Measurements from ENCODE around the gene RRP8.
A peak's percentile ranks its signal among the peaks of the same experiment; 100 is the strongest.

The RRP8 gene

DNA sequence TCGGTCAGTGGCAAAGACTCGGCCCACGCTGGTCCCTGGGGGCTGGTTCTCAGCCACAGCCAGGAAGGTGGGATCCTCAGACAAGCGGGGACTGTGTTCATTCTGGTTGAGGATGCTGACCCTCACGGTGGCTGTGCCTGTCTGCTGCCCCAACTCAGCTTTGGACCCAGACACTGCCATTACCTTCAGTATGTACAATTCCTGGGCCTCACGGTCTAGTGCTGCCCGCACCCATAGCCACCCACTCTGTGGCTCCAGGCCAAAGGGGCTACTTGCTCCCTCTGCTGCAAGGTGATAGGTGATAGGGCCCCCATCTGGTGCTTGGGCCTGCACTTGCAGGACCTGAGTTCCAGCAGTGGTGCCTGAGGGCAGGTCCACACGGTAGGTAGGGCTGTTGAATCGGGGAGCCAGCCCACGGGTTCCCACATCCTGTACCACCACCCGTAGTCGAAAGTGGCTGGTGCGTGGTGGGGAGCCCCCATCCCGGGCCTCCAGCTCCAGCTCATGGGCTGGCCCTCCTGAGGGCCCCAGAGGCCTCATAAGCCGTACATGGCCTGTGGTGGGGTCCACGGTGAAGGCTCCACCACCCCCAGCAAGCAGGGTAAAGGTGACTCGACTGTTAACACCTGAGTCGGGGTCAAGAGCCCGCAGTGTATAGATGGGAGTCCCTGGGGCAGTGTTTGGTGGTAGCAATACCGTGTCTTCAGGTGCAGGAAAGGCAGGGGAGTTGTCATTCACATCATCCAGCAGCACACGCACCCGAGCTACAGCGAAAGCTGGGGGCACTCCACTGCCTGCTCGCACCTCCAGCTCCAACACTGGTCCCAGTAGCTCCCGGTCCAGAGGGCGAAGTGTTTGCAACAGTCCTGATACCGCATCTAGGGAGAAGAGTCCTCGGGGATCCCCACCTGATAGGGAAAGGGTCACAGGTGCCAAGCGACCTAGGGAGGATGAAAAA is 29.0 kb upstream of the RRP8 start:
- no peak for DNase-seq (ENCODE audit: low spot score)

DNA sequence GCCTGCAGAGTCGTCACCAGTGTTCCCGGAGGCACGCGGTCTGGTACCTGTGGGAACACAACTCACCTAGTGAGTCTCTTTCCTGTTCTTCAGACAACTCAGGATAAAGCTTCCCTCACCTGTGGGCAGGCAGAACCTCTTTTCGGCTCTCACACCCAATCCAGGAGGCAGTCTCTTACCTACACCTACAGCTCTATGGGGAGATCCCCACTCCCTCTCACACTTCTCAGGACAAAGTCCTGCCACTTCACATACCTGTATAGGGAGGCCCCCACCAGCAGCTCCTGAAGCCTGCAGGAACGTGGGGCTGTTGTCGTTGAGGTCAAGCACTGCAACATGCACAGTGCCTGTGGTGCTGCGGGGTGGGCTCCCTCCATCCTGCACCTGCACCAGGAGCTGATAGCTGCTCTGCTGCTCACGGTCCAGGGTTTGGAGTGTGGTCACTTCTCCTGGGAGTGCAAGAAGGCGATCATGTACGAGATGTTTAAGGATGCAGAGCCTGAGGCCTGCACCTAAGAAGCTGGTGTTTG is 28.0 kb upstream of the RRP8 start:
- no peak for DNase-seq (ENCODE audit: low spot score)

DNA sequence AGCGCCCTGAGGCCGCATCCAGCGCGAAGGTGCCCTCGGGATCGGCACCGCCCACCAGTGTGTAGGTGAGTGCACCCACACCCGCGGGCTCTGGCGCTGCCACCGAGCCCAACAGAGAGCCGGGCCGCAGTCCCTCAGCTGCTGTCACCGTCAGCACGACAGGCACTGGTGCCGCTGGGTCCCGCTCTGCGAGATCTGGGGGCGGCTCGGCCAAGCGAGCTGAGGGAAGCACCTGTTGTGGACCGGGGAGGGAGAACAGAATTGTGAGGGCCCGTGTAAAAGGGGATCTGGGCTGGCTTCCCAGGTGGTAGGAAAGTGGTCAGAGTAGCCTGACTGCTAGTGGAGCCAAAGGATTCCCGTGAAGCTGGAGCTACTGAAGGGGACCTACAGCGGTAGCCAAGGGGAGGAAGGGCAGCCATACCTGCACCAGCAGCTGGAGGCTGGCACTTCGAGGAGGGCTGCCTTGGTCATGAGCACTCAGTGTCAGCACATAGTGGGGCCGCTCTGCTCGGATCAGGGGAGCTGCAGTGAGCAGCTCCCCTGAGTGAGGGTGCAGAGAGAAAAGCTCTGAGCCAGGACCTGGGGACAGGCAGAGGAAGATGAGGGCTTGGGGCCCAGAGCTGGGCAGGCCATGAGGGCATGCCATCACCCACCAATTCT is 27.3 kb upstream of the RRP8 start:
- no peak for DNase-seq (ENCODE audit: low spot score)

GRCh38 chr11:6629892-6630631 is 26.6 kb upstream of the RRP8 start:
- no peak for DNase-seq (ENCODE audit: low spot score)

DNA sequence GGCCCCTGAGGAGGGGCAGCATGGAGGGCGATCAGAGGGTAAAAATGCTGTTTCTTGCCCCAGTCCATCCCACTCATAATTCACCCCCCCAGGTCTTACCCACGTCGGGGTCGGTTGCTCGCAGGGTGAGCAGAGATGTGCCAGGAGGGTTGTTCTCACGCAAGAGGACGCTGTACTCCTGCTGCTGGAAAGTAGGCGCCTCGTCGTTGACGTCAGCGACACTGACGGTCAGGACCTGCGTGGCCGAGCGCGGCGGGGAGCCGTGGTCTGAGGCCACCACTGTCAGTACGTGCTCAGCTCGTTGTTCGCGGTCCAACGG is 26.1 kb upstream of the RRP8 start:
- no peak for DNase-seq (ENCODE audit: low spot score)

DNA sequence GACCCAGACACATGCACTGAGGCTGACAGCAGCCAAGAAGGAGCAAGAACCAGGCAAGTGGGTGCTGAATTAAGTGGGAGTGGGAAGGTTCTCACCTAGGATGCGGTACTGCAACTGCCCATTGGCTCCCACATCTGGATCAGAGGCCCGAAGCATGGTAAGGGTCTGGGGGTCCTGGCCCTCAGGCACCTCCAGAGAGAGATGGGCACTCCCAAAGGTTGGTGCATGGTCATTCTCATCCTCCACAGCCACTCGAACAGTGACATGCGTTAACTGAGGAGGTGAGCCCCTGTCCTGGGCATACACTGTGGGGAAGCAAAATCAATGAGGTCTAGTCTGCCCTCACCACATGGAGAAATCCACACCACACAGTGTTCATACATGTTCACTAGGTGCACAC is 25.1 kb upstream of the RRP8 start:
- no peak for DNase-seq (ENCODE audit: low spot score)

DNA sequence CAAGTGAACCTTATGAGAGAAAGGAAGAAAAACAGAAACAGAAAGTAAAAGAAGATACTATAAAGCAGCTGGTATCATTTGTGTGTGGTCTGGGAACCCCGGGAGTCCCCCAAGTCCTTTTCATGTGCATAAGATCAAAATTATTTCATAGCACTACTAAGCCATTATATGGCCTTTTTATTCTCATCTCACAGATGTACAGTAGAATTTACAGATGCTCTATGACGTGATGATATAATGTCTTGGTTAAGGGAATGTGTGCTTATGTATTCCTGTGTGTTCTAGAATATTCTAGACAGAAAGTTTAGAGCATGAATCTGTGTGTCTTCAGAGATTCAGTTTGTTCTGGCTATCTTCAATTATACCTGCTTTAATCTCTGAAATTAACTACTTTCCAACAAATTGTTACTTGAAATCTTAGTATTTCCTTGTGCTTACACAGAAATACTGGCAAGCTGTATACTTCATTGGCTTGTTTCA is 24.4 kb upstream of the RRP8 start:
- no peak for DNase-seq (ENCODE audit: low spot score)

DNA sequence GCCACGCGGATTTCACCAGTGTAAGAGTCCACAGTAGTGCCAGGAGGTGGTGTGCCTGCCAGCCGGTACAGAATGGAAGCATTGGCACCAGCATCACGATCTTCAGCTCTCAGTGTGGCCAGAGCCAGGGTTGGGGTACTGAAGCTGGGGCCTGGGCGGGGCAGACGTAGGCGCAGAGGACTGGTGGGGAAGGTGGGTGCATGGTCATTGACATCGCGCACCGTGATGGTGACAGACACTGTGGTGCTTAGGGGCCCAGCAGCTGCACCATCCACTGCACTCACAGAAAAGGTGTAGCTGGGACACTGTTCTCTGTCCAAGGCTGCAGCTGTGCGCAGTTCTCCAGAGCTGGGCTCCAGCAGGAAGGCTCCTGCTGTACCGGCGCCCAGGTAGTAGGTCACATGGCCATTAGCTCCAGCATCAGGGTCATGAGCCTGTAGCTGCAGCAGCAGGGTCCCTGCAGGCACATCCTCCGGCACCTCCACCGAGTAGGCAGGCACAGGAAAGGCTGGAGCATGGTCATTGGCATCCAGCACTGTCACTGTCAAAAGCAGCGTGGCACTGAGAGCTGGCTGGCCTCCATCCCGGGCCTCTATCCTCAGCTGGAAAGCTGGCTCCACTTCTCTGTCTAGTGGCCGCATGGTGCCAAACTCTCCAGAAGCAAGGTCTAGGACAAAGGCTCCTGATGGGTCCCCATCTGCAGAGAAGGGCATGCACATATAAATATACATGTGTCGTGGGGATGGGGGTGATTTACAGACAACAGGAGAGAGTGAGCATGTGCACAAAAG is 23.8 kb upstream of the RRP8 start:
- no peak for DNase-seq (ENCODE audit: low spot score)

GRCh38 chr11:6625832-6626420 is 22.5 kb upstream of the RRP8 start:
- no peak for DNase-seq (ENCODE audit: low spot score)

GRCh38 chr11:6625156-6625831 is 21.9 kb upstream of the RRP8 start:
- no peak for DNase-seq (ENCODE audit: low spot score)

- no peak for DNase-seq (ENCODE audit: low spot score)
Measured at GRCh38 chr11:6623391-6624363, 20.3 kb upstream of the RRP8 start.

DNA sequence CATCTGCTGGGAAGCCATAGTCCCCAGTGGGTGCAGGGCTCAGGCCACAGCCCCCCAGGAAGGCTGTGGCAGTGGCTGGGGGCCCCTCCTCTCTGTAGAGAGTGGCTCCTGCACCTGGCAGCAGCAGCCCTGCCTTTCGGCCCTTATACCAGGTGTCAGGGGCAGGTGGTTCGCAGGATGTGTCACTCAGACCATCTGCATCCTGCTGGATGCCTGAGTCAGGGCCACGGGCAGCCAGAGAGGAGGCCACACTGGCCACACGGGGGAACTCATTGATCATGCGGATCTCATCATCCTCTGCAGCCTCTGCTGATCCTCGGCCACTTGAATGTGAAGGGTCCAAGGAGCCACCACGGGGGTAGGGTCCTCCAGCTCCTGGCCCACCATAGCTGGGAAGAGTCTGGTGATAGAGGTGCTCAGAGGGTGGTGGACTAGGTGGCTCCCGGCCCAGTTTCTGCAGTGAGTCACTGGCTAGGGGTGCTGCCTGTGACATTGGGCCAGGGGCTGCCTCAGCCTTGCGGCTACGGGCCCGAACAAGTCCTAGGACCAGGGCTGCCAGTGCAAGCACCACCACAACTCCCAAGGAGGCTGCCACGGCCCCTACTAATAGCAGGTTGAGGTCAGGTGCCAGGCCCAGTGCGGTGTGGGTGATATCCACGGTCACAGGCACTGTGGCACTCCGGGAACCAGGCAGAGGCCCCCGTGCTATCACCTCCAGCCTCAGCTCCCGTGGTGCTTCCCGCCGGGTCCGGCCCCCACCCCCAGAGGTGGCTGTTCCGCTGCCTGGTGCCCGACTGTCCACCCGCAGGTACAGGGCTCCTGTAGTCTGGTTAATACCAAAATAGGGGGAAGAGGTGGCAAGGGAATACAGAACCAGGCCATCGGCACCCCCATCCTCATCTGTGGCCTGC is 19.1 kb upstream of the RRP8 start:
- no peak for DNase-seq (ENCODE audit: low spot score)

DNA sequence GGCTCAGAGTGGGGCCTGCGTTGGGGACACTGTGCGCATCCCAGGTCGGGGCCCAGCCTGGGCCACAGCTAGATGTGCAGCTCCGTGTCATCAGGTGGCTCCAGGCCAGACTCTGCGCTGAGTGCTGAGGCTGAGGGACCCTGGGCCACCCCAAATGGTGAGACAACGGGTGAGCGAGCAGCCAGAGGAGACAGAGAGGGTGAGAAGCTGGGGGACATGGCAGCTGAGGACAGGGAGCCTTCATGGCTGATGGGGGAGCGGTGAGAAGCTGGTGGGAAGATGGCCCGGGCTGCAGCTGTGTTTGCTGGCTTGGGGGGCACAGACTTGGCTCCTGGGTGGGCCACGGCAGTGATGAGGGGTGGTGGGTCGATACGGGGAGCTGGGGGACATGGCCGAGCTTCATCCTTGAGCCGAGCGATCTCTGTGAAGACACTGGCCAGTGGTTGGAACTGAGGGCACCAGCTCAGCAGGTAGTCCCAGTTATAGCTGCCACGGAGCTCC is 18.3 kb upstream of the RRP8 start:
- DNase-seq (ENCODE audit: low spot score): no peak

GRCh38 chr11:6620636-6621035 is 17.2 kb upstream of the RRP8 start:
- DNase-seq (ENCODE audit: low spot score): no peak

DNA sequence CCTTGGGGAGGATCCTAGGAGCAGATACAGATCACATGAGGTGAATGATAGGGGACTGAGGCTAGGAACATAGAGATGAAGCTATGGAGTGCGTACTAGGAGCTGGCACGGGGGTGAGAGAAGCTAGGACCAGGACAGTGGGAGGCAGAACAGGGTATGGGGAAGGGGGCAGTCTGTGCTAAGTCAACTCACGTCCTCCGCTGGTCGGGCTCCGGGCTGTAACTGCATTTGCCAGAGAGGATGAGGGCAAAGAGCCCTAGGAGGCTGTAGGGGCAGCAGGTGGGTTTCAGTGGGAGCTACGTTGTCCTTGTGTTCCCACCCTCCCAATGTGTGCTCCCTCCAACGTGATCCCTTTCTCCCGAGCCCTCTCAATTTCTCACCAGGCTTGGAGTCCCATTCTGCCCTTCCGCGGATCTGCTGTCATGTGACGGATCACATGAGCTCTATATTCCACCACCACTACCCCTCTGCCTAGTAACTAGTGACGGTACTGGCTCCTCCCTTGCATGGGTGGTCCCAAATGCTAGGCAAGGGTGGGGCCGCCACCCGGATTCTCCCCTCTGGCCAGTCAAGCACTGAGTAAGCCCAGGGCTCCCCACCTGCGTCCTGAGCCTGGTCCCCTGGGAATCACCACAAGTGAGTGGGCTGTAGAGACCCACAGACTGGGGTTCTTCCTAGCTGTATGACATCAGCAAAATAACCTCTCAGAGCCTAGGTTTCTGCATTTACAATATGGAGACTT is 15.8 kb upstream of the RRP8 start, which contains the start of gene TPP1:
Gene TPP1, minus strand, starts transcription at position 419 of the 742 bp plus-strand sequence. Its CDS starts 22 bp downstream, at position 397.
- peak; percentile 95 for DNase-seq (ENCODE audit: low spot score)

DNA sequence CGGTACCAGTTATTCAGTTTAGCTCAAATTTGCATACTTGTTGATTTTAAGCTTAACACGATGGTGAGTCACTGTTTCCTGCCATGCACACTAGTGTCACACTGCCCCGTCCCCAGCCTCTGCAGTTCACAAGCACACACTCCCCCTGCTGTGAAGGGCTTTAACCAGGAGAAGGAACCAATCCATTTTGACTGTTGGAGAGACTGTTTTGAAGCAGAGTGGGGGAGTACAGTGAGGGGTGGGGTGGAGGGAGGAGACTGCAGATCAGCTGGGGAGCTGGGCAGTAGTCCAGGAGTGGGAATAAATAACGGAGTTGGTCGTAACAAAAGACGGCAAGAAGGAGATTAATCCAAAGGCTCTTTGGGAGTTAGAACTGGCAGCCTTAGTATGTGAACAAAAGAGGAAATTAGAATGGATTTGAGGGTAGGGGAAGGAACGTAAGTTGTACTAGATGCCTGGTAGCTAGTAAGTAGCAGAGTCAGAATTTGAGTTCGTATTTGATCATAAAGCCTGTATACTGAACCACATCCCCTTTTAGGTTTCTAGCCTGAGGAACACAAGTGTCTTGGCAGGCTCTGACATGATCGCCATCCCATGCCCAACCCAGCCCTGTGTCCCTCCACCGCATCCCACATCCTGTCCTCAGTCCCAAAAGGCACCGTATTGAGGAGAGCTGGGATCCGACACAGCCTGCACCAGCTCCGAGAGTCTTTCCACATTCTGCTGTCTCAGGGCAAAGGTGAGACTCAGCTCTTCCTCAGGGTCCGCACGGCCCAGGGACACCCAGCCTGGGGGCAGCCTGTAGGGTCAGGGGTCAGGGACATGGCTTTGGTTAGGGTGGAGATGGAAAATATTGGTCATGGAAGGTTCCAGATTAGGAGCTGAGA is 14.9 kb upstream of the RRP8 start:
- DNase-seq (ENCODE audit: low spot score): peak; percentile 21
